Pancreas (tissue), 10 donors: Measurements from ENCODE around the gene SFMBT2. TPM values are rescaled to one million over a fixed set of nuclear protein-coding genes. Genes with fewer than 3 reads are reported as not detected.

Experiments used
- ATAC-seq, 4 donors: fragments of 200-7000 bp; cut with Tn5 transposase; one replicate each; pipeline versions ENCODE4 v1.8.0 to v1.9.1; 2020; ENCODE audit warnings: mild to moderate bottlenecking in 4 of 4, moderate library complexity in 4 of 4
- DNase-seq, 6 donors: peaks; one replicate each; pipeline ENCODE4 v3.0.0-alpha.2; 2020
- FAIRE-seq: peaks from 2 replicates; lab custom pipeline; 2012; peaks lifted over from hg19 to GRCh38; lab: Jason Lieb, UNC
- H3K27ac ChIP-seq, 4 donors: fragments of 200-600 bp; sonication (generic); 1 replicate in 3 of 4; 2 replicates in 1 of 4; pipeline versions ENCODE4 v1.5.0 to v1.8.0; 2020
- H3K27me3 ChIP-seq, 4 donors: fragments of 200-600 bp; one replicate each; pipeline ENCODE4 v1.8.0; 2021
- H3K36me3 ChIP-seq, 3 donors: fragments of 200-600 bp; sonication (generic) in 1 of 3; one replicate each; pipeline versions ENCODE4 v1.5.0 to v1.8.0; 2020 to 2021
- H3K4me1 ChIP-seq, 3 donors: fragments of 200-600 bp; one replicate each; pipeline ENCODE4 v1.8.0; 2021
- H3K4me3 ChIP-seq, 4 donors: fragments of 200-600 bp; sonication (generic) in 2 of 4; one replicate each; pipeline versions ENCODE4 v1.5.0 to v1.8.0; 2020 to 2021
- H3K9me3 ChIP-seq, 4 donors: fragments of 200-600 bp; one replicate each; pipeline ENCODE4 v1.8.0; 2021
- CTCF ChIP-seq, 4 donors: fragments of 200-600 bp; sonication (generic) in 3 of 4; IDR thresholded peaks; one replicate each; pipeline versions ENCODE4 v1.5.0 to v1.8.0; 2021; ENCODE audit warnings: antibody characterized with exemption in 4 of 4
- WGBS, 2 donors: extraction: QIAGEN DNeasy Blood & Tissue Kit; methylation state at CpG; one replicate each; pipeline ENCODE4 v1.1.7; 2013; 5-methylcytosine and 5-hydroxymethylcytosine counted together
- intact Hi-C, 3 donors: fragments of 100-400 bp; cut with DNase I; formaldehyde crosslinking; loops; one replicate each; pipeline versions ENCODE4 v1.11.1 to v1.14.2; 2022
- polyA plus RNA-seq, 2 donors: library from polyadenylated mRNA; stranded (reverse); fragments of 200-250 nt; gene quantifications; one replicate each; pipeline ENCODE4 v1.2.3, GENCODE V29; 2013
- total RNA-seq, 6 donors: library from RNA; stranded (reverse); fragmentation: NEBNext Ultra II Directional in 4 of 6; extraction: Animal tissue kit (Norgen Biotek cat#: 25700) in 4 of 6; gene quantifications; one replicate each; pipeline versions ENCODE4 v1.2.1 to v1.2.4, GENCODE V29; 2021 to 2023
- donor health status: healthy with polysubstance abuse.
- donor health status: DM: no; HTN: no; CAD: no; lungs with moderate emphysema.
- donor health status: DM: no; HTN: no; CAD: no.
- donor health status: control.
- donor health status: control.
- donor health status: Bipolar disorder and iron deficiency.
- donor health status: DM: yes; HTN: yes; CAD: no.
- donor health status: DM: no; HTN: no; CAD: no.
- donor health status: DM: no; HTN: no; CAD: no.
- donor health status: DM: yes; HTN: yes; CAD: no.

SFMBT2 gene
- total and polyA plus RNA-seq, 8 donors, result 0.65 to 9.4 (median 1.9) TPM

GRCh38 chr10:7319632-7320031 lies 91.2 kb downstream of the SFMBT2 start:
- intact Hi-C loops, result no loop called here
- Histone ChIP-seq H3K36me3 (no peaks in the 10 kb centered on the region), H3K4me1 (no peaks in the 10 kb centered on the region), H3K27ac (no peak overlapping the region), H3K9me3 (no peaks in the 10 kb centered on the region), H3K4me3 (no peak overlapping the region), H3K27me3 (no peaks in the 10 kb centered on the region)
- DNase-seq, result no peak
- TF ChIP-seq CTCF (IDR thresholded peaks at IDR 0.05), result no peak
- no peak for FAIRE-seq
- ATAC-seq, result no peak

- TF ChIP-seq CTCF (IDR thresholded peaks at IDR 0.05), result no peak
- Histone ChIP-seq H3K4me1 (no peaks in the 10 kb centered on the region), H3K27ac (no peak overlapping the region), H3K27me3 (no peaks in the 10 kb centered on the region), H3K4me3 (no peak overlapping the region), H3K9me3 (no peaks in the 10 kb centered on the region), H3K36me3 (no peaks in the 10 kb centered on the region)
- WGBS, 2 donors, result 58 to 59% methylated on average over 9 of the region's 9 CpGs
- FAIRE-seq (no peak), DNase-seq (no peak), ATAC-seq (no peak)
- intact Hi-C loops, result no loop called here
These were observed 92.0 kb downstream of the SFMBT2 start for GRCh38 chr10:7318836-7319235.

GRCh38 chr10:7317786-7318446 lies 92.9 kb downstream of the SFMBT2 start:
- ATAC-seq, result no peak
- Histone ChIP-seq H3K4me3 (no peak overlapping the region), H3K27ac (no peak overlapping the region), H3K9me3 (no peaks in the 10 kb centered on the region), H3K36me3 (no peaks in the 10 kb centered on the region), H3K4me1 (no peaks in the 10 kb centered on the region), H3K27me3 (no peaks in the 10 kb centered on the region)
- WGBS, 2 donors, result 51 to 62% methylated on average over 4 of the region's 4 CpGs
- intact Hi-C loops, result no loop called here
- FAIRE-seq, result no peak
- no peak for DNase-seq
- no peak for TF ChIP-seq CTCF (IDR thresholded peaks at IDR 0.05)

GRCh38 chr10:7316839-7317238 lies 94.0 kb downstream of the SFMBT2 start:
- no peak for FAIRE-seq
- DNase-seq, result no peak
- no peaks in the 10 kb centered on the region for H3K9me3 ChIP-seq
- intact Hi-C loops, result no loop called here
- H3K36me3 ChIP-seq, result no peaks in the 10 kb centered on the region
- 54 to 58% methylated on average over 2 of the region's 2 CpGs for WGBS, 2 donors
- H3K27me3 ChIP-seq, result no peaks in the 10 kb centered on the region
- TF ChIP-seq CTCF (IDR thresholded peaks at IDR 0.05), result no peak
- no peak overlapping the region for H3K4me3 ChIP-seq
- ATAC-seq, result no peak
- H3K4me1 ChIP-seq, result no peaks in the 10 kb centered on the region
- H3K27ac ChIP-seq, result no peak overlapping the region

- no peak for TF ChIP-seq CTCF (IDR thresholded peaks at IDR 0.05)
- ATAC-seq, result no peak
- no peak for DNase-seq
- H3K27ac ChIP-seq, result no peak overlapping the region
- no peaks in the 10 kb centered on the region for H3K27me3 ChIP-seq
- H3K36me3 ChIP-seq, result no peaks in the 10 kb centered on the region
- 51 to 73% methylated on average over 2 of the region's 2 CpGs for WGBS, 2 donors
- no peaks in the 10 kb centered on the region for H3K4me1 ChIP-seq
- H3K9me3 ChIP-seq, result no peaks in the 10 kb centered on the region
- no peak for FAIRE-seq
- no peak overlapping the region for H3K4me3 ChIP-seq
- intact Hi-C loops, result no loop called here
These were observed 94.9 kb downstream of the SFMBT2 start for GRCh38 chr10:7315906-7316305.
